ENCODE results near the gene PXT1.
A peak's percentile ranks its signal among the peaks of the same experiment; 100 is the strongest.
"Not testable (repeated sequence)": the region's sequence is repeated elsewhere in the genome, so short reads cannot be mapped to it uniquely, and the experiment has no call there.

PXT1 gene

GRCh38 chr6:36469148-36469661, 26.6 kb upstream of the PXT1 start:
- Histone ChIP-seq H3K36me3 (ENCODE audit: control insufficient read depth, insufficient read depth, low read length) (peaks cover 20% of the 10 kb centered on the region), H3K27me3 (ENCODE audit: control insufficient read depth, insufficient read depth, low read length) (no peaks in the 10 kb centered on the region), H3K4me1 (ENCODE audit: control insufficient read depth, insufficient read depth, low read length) (no peaks in the 10 kb centered on the region), H3K9ac (ENCODE audit: low read depth, low read length) (no peak overlapping the region), H3K9me3 (ENCODE audit: control insufficient read depth, insufficient read depth, low read length) (no peaks in the 10 kb centered on the region), H3K27ac (ENCODE audit: low read depth, low read length) (no peak overlapping the region), H3K4me3 (ENCODE audit: low read depth, low read length) (no peak overlapping the region)

GRCh38 chr6:36467625-36468024, 25.0 kb upstream of the PXT1 start:
- no peak overlapping the region for H3K27ac ChIP-seq (ENCODE audit: low read depth, low read length)

DNA sequence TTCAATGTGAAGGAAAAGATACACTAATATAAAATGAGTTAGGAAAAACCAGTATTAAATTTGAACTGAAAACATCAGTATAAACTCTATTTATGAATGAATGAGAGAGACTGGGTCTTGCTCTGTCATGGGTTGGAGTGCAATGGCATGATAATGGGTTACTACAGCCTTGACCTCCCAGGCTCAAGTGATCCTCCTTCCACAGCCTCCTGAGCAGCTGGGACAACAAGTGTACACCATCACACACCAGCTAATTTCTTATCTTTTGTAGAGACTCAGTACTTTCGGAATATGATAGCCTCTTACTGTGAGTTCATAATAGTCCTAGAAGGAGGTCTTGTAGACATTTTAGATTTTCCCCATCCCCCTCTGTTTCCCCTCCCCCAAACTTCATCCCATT, 21.6 kb upstream of the PXT1 start:
- no peak overlapping the region for H3K4me3 ChIP-seq (ENCODE audit: low read depth, low read length)
- no peak overlapping the region for H3K27ac ChIP-seq (ENCODE audit: low read depth, low read length)
- H3K36me3 ChIP-seq (ENCODE audit: control insufficient read depth, insufficient read depth, low read length): no peaks in the 10 kb centered on the region
- peaks cover 14% of the 10 kb centered on the region for H3K4me1 ChIP-seq (ENCODE audit: control insufficient read depth, insufficient read depth, low read length)
- no peaks in the 10 kb centered on the region for H3K9me3 ChIP-seq (ENCODE audit: control insufficient read depth, insufficient read depth, low read length)
- no peak overlapping the region for H3K9ac ChIP-seq (ENCODE audit: low read depth, low read length)
- H3K27me3 ChIP-seq (ENCODE audit: control insufficient read depth, insufficient read depth, low read length): no peaks in the 10 kb centered on the region

More at GRCh38 chr6:36467625-36468024, 25.0 kb upstream of the PXT1 start:
- Histone ChIP-seq H3K4me3 (ENCODE audit: low read depth, low read length) (no peak overlapping the region), H3K9me3 (ENCODE audit: control insufficient read depth, insufficient read depth, low read length) (no peaks in the 10 kb centered on the region), H3K4me1 (ENCODE audit: control insufficient read depth, insufficient read depth, low read length) (peaks cover 14% of the 10 kb centered on the region), H3K27me3 (ENCODE audit: control insufficient read depth, insufficient read depth, low read length) (no peaks in the 10 kb centered on the region), H3K9ac (ENCODE audit: low read depth, low read length) (no peak overlapping the region), H3K36me3 (ENCODE audit: control insufficient read depth, insufficient read depth, low read length) (peaks cover 20% of the 10 kb centered on the region)

DNA sequence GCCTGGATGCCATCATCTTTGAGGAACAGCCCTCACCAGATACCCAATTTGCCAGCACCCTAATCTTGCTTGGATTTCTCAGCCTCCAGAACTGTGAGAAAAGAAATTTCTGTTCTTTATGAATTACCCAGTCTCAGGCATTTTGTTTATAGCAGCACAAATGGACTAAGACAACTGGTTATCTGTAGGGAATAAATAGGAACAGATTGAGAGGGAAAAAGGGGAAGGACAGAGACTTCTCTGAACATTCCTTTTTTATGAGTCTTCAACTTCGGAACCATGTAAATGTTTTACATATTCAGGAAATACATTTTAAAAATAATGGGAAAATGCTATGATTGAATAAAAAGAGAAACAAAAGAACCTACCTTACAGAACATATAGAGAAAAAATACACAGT, 21.0 kb upstream of the PXT1 start:
- no peaks in the 10 kb centered on the region for H3K27me3 ChIP-seq (ENCODE audit: control insufficient read depth, insufficient read depth, low read length)
- no peak overlapping the region for H3K9ac ChIP-seq (ENCODE audit: low read depth, low read length)
- H3K27ac ChIP-seq (ENCODE audit: low read depth, low read length): no peak overlapping the region
- no peaks in the 10 kb centered on the region for H3K9me3 ChIP-seq (ENCODE audit: control insufficient read depth, insufficient read depth, low read length)
- H3K4me3 ChIP-seq (ENCODE audit: low read depth, low read length): no peak overlapping the region
- no peaks in the 10 kb centered on the region for H3K36me3 ChIP-seq (ENCODE audit: control insufficient read depth, insufficient read depth, low read length)
- H3K4me1 ChIP-seq (ENCODE audit: control insufficient read depth, insufficient read depth, low read length): peaks cover 14% of the 10 kb centered on the region

GRCh38 chr6:36461646-36462045, 19.0 kb upstream of the PXT1 start:
- Histone ChIP-seq H3K9me3 (ENCODE audit: control insufficient read depth, insufficient read depth, low read length) (no peaks in the 10 kb centered on the region), H3K4me3 (ENCODE audit: low read depth, low read length) (no peak overlapping the region), H3K27me3 (ENCODE audit: control insufficient read depth, insufficient read depth, low read length) (no peaks in the 10 kb centered on the region), H3K27ac (ENCODE audit: low read depth, low read length) (no peak overlapping the region), H3K4me1 (ENCODE audit: control insufficient read depth, insufficient read depth, low read length) (peaks cover 14% of the 10 kb centered on the region), H3K36me3 (ENCODE audit: control insufficient read depth, insufficient read depth, low read length) (no peaks in the 10 kb centered on the region), H3K9ac (ENCODE audit: low read depth, low read length) (no peak overlapping the region)

- H3K4me3 ChIP-seq (ENCODE audit: low read depth, low read length): no peak overlapping the region
- no peaks in the 10 kb centered on the region for H3K36me3 ChIP-seq (ENCODE audit: control insufficient read depth, insufficient read depth, low read length)
- H3K4me1 ChIP-seq (ENCODE audit: control insufficient read depth, insufficient read depth, low read length): peaks cover 14% of the 10 kb centered on the region
- H3K9me3 ChIP-seq (ENCODE audit: control insufficient read depth, insufficient read depth, low read length): no peaks in the 10 kb centered on the region
- H3K27me3 ChIP-seq (ENCODE audit: control insufficient read depth, insufficient read depth, low read length): no peaks in the 10 kb centered on the region
- H3K9ac ChIP-seq (ENCODE audit: low read depth, low read length): no peak overlapping the region
- no peak overlapping the region for H3K27ac ChIP-seq (ENCODE audit: low read depth, low read length)
These were observed 18.3 kb upstream of the PXT1 start for GRCh38 chr6:36460916-36461315.

GRCh38 chr6:36459501-36459900, 16.8 kb upstream of the PXT1 start:
- Histone ChIP-seq H3K9me3 (ENCODE audit: control insufficient read depth, insufficient read depth, low read length) (no peaks in the 10 kb centered on the region), H3K27me3 (ENCODE audit: control insufficient read depth, insufficient read depth, low read length) (no peaks in the 10 kb centered on the region), H3K36me3 (ENCODE audit: control insufficient read depth, insufficient read depth, low read length) (no peaks in the 10 kb centered on the region), H3K4me3 (ENCODE audit: low read depth, low read length) (no peak overlapping the region), H3K9ac (ENCODE audit: low read depth, low read length) (no peak overlapping the region), H3K4me1 (ENCODE audit: control insufficient read depth, insufficient read depth, low read length) (peaks cover 14% of the 10 kb centered on the region), H3K27ac (ENCODE audit: low read depth, low read length) (no peak overlapping the region)

DNA sequence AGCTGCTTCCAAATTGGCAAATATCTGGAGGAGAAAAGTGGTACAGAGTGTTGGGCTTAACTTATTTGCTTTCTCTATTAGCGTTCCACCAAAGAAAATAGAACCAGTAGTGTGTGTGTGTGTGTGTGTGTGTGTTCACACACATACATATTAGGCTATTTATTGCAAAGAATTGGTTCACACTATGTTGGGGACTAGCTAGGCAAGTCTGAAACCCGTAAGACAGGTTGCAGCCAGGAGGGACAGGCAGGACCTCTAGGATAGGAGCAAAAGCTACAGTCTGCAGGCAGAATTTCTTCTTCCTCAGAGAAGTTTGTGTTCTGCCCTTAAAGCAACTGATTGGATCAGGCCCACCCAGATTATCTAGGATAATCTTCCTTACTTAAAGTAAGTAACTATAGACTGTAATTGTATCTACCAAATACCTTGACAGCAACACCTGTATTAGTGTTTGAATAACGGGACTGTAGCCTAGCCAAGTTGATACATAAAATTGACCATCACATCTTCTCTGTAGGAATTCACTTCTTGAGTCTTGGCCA, 12.9 kb upstream of the PXT1 start:
- H3K9me3 ChIP-seq (ENCODE audit: control insufficient read depth, insufficient read depth, low read length): no peaks in the 10 kb centered on the region
- no peak overlapping the region for H3K27ac ChIP-seq (ENCODE audit: low read depth, low read length)
- H3K36me3 ChIP-seq (ENCODE audit: control insufficient read depth, insufficient read depth, low read length): no peaks in the 10 kb centered on the region
- H3K27me3 ChIP-seq (ENCODE audit: control insufficient read depth, insufficient read depth, low read length): no peaks in the 10 kb centered on the region
- H3K4me3 ChIP-seq (ENCODE audit: low read depth, low read length): no peak overlapping the region
- H3K9ac ChIP-seq (ENCODE audit: low read depth, low read length): no peak overlapping the region
- H3K4me1 ChIP-seq (ENCODE audit: control insufficient read depth, insufficient read depth, low read length): no peaks in the 10 kb centered on the region

GRCh38 chr6:36452897-36453296, 10.2 kb upstream of the PXT1 start:
- H3K4me1 ChIP-seq (ENCODE audit: control insufficient read depth, insufficient read depth, low read length); H3K36me3 ChIP-seq (ENCODE audit: control insufficient read depth, insufficient read depth, low read length): not testable (repeated sequence)

DNA sequence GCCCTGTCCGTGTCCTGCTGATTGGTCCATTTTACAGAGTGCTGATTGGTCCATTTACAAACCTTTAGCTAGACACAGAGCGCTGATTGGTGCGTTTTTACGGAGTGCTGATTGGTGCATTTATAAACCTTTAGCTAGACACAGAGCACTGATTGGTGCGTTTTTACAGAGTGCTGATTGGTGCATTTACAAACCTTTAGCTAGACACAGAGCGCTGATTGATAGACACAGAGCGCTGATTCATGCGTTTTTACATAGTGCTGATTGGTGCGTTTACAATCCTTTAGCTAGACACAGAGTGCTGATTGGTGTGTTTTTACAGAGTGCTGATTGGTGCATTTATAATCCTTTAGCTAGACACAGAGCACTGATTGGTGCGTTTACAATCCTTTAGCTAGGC, 6.5 kb upstream of the PXT1 start:
- H3K9ac ChIP-seq (ENCODE audit: low read depth, low read length); H3K4me1 ChIP-seq (ENCODE audit: control insufficient read depth, insufficient read depth, low read length); H3K27ac ChIP-seq (ENCODE audit: low read depth, low read length); H3K36me3 ChIP-seq (ENCODE audit: control insufficient read depth, insufficient read depth, low read length); H3K27me3 ChIP-seq (ENCODE audit: control insufficient read depth, insufficient read depth, low read length); H3K4me3 ChIP-seq (ENCODE audit: low read depth, low read length); H3K9me3 ChIP-seq (ENCODE audit: control insufficient read depth, insufficient read depth, low read length): not testable (repeated sequence)

More at GRCh38 chr6:36452897-36453296, 10.2 kb upstream of the PXT1 start:
- not testable (repeated sequence) for H3K9me3 ChIP-seq (ENCODE audit: control insufficient read depth, insufficient read depth, low read length); H3K9ac ChIP-seq (ENCODE audit: low read depth, low read length); H3K27me3 ChIP-seq (ENCODE audit: control insufficient read depth, insufficient read depth, low read length); H3K4me3 ChIP-seq (ENCODE audit: low read depth, low read length); H3K27ac ChIP-seq (ENCODE audit: low read depth, low read length)

GRCh38 chr6:36445621-36446020, 3.0 kb upstream of the PXT1 start:
- H3K36me3 ChIP-seq (ENCODE audit: control insufficient read depth, insufficient read depth, low read length): no peaks in the 10 kb centered on the region
- peaks cover 18% of the 10 kb centered on the region for H3K4me1 ChIP-seq (ENCODE audit: control insufficient read depth, insufficient read depth, low read length)
- H3K9me3 ChIP-seq (ENCODE audit: control insufficient read depth, insufficient read depth, low read length): no peaks in the 10 kb centered on the region
- H3K4me3 ChIP-seq (ENCODE audit: low read depth, low read length): no peak overlapping the region
- H3K9ac ChIP-seq (ENCODE audit: low read depth, low read length): no peak overlapping the region
- no peak overlapping the region for H3K27ac ChIP-seq (ENCODE audit: low read depth, low read length)
- no peaks in the 10 kb centered on the region for H3K27me3 ChIP-seq (ENCODE audit: control insufficient read depth, insufficient read depth, low read length)

DNA sequence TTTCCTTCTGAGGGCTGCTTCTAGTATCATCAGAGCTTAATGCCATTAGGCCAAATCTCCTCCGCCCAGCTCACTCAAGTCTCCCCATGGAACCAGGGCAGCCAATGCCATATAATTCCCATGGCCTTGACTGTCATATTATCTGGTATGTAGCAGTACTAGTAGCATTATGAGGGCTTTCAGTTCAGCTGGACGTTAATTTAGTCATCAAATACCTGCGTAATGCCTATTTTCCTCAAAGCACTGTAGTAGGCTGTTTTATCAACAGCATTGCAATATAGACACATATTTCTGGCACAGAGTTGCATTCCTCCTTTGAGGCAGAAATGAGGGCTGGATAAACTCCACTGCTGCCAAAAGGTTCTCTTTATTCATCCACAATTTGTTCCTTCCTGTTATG, 1.8 kb upstream of the PXT1 start:
- Histone ChIP-seq H3K4me3 (ENCODE audit: low read depth, low read length) (peak overlapping the region; percentile 89), H3K36me3 (ENCODE audit: control insufficient read depth, insufficient read depth, low read length) (no peaks in the 10 kb centered on the region), H3K27me3 (ENCODE audit: control insufficient read depth, insufficient read depth, low read length) (no peaks in the 10 kb centered on the region), H3K4me1 (ENCODE audit: control insufficient read depth, insufficient read depth, low read length) (peaks cover 18% of the 10 kb centered on the region), H3K9ac (ENCODE audit: low read depth, low read length) (no peak overlapping the region), H3K27ac (ENCODE audit: low read depth, low read length) (no peak overlapping the region), H3K9me3 (ENCODE audit: control insufficient read depth, insufficient read depth, low read length) (no peaks in the 10 kb centered on the region)
